ENCODE results near the gene NAGLU.

Gene NAGLU

GRCh38 chr17:42502926-42503325, 33.1 kb upstream of the NAGLU start:
- ChIA-PET POLR2A (interaction anchor here (0.6 kb wide), 1 partner anchor 96 kb away, joined by 6 read pairs; no protein-coding TSS in a partner anchor), CTCF (interaction anchor here (2.0 kb wide), 1 partner anchor 9 kb away, joined by 6 read pairs; no protein-coding TSS in a partner anchor)
- DNase-seq (ENCODE audit: extremely low spot score): no peak
- TF ChIP-seq, protein P1, sequence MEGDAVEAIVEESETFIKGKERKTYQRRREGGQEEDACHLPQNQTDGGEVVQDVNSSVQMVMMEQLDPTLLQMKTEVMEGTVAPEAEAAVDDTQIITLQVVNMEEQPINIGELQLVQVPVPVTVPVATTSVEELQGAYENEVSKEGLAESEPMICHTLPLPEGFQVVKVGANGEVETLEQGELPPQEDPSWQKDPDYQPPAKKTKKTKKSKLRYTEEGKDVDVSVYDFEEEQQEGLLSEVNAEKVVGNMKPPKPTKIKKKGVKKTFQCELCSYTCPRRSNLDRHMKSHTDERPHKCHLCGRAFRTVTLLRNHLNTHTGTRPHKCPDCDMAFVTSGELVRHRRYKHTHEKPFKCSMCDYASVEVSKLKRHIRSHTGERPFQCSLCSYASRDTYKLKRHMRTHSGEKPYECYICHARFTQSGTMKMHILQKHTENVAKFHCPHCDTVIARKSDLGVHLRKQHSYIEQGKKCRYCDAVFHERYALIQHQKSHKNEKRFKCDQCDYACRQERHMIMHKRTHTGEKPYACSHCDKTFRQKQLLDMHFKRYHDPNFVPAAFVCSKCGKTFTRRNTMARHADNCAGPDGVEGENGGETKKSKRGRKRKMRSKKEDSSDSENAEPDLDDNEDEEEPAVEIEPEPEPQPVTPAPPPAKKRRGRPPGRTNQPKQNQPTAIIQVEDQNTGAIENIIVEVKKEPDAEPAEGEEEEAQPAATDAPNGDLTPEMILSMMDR (IDR thresholded peaks at IDR 0.05; ENCODE audit: control extremely low read depth, extremely low read depth, low read depth, missing control alignments): no peak

GRCh38 chr17:42507671-42508070, 28.4 kb upstream of the NAGLU start:
- no peak for DNase-seq (ENCODE audit: extremely low spot score)
- ChIA-PET POLR2A (interaction anchor here (0.5 kb wide), 1 partner anchor 23 kb away, joined by 4 read pairs; no protein-coding TSS in a partner anchor), CTCF (interaction anchor here (1.4 to 3.4 kb wide), 5 partner anchors 11 to 56 kb away, joined by 3 to 29 read pairs (median 4); no protein-coding TSS in a partner anchor)

DNA sequence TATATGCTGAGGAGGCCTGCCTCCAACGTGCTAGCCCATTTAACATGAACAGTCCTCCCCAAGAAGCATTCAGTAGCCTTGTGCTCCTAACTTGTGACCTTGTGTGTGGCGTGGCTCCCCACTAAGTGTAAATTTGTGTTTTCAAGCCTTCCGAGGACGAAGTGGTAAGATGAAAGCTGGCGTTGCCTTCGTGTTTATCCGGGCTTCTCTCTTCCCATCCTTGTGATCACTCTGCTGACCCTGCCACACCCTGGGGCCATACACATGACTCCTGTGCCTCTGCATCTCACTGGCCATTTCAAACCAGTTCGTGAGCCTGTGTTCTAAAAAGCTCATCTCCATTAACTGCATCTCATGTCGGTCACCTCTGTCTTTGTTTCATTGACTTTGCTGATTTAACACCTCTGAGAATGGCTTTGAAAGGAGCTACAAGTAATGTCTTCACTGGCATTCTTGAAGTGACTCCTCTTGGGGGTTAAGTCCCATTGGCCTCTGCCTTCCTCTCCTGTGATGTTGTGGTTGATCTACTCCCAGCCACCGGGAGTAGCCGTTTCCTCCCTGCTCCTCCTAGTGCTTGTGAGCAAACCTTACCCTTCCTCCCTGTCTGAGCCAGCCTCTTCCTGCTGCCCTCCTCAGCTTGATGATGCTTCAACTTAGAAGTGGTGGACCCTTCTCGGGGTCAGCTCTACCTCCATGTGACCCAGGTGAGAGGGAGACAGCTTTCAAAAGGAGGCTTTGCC, 27.4 kb upstream of the NAGLU start:
- ChIA-PET CTCF (interaction anchor here (0.6 to 3.4 kb wide), 7 partner anchors 10 to 40 kb away, joined by 3 to 29 read pairs (median 4); no protein-coding TSS in a partner anchor), POLR2A (interaction anchor here (0.6 kb wide), 1 partner anchor 36 kb away, joined by 3 read pairs; no protein-coding TSS in a partner anchor)
- no peak for DNase-seq (ENCODE audit: extremely low spot score)
- TF ChIP-seq, protein P1 (IDR thresholded peaks at IDR 0.05; ENCODE audit: control extremely low read depth, extremely low read depth, low read depth, missing control alignments): no peak

More at GRCh38 chr17:42507671-42508070, 28.4 kb upstream of the NAGLU start:
- TF ChIP-seq, protein P1 (IDR thresholded peaks at IDR 0.05; ENCODE audit: control extremely low read depth, extremely low read depth, low read depth, missing control alignments): no peak

- TF ChIP-seq, protein P1 (IDR thresholded peaks at IDR 0.05; ENCODE audit: control extremely low read depth, extremely low read depth, low read depth, missing control alignments): no peak
- DNase-seq (ENCODE audit: extremely low spot score): no peak
- ChIA-PET POLR2A (interaction anchor here (0.6 kb wide), 1 partner anchor 21 kb away, joined by 7 read pairs; no protein-coding TSS in a partner anchor), CTCF (interaction anchor here (1.1 to 2.7 kb wide), 3 partner anchors 9 to 18 kb away, joined by 3 to 8 read pairs (median 4); no protein-coding TSS in a partner anchor)
These were observed 26.6 kb upstream of the NAGLU start for GRCh38 chr17:42509409-42509808.

DNA sequence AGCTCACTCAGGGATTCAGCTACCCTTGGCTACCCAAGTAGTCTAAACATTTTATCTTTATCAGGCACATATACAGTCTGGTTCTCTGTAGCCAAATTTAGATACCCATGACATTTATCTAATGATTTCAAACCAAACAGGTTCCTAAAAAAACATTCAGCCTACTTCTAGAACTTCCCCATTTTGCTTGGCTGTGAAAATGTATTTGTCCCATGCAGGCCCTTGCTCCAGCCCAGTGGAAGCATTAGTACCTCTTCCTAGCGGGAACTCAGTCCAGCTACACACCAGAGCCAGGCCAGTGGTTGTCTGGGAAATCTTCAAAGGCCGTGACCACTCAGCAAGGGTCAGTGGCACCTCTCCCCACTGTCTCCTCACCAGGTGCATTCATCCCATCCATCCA, 26.2 kb upstream of the NAGLU start:
- ChIA-PET CTCF (interaction anchor here (1.1 to 2.7 kb wide), 3 partner anchors 9 to 17 kb away, joined by 3 to 8 read pairs (median 4); no protein-coding TSS in a partner anchor), POLR2A (interaction anchor here (0.6 kb wide), 1 partner anchor 20 kb away, joined by 7 read pairs; no protein-coding TSS in a partner anchor)
- TF ChIP-seq, protein P1 (IDR thresholded peaks at IDR 0.05; ENCODE audit: control extremely low read depth, extremely low read depth, low read depth, missing control alignments): no peak
- DNase-seq (ENCODE audit: extremely low spot score): no peak

GRCh38 chr17:42512246-42512645, 23.8 kb upstream of the NAGLU start:
- no peak for DNase-seq (ENCODE audit: extremely low spot score)
- TF ChIP-seq, protein P1 (IDR thresholded peaks at IDR 0.05; ENCODE audit: control extremely low read depth, extremely low read depth, low read depth, missing control alignments): no peak
- CTCF ChIA-PET: interaction anchor here (1.1 to 1.9 kb wide), 7 partner anchors 10 to 378 kb away, joined by 3 to 8 read pairs (median 6); no protein-coding TSS in a partner anchor
- POLR2A ChIA-PET: interaction anchor here (0.6 kb wide), 1 partner anchor 50 kb away, joined by 3 read pairs; no protein-coding TSS in a partner anchor
